Right ventricle myocardium superior (tissue), 1 donor: ENCODE results near the gene DNMT3B. TPM values are rescaled to one million over a fixed set of nuclear protein-coding genes. Genes with fewer than 3 reads are reported as not detected.
"Not testable (repeated sequence)": the region's sequence is repeated elsewhere in the genome, so short reads cannot be mapped to it uniquely, and the experiment has no call there.

ENCODE experiments used
- ATAC-seq: fragments of 200-7000 bp; cut with Tn5 transposase; one replicate; pipeline ENCODE4 v1.9.1; 2020; ENCODE audit warnings: mild to moderate bottlenecking; ENCODE audit not compliant: poor library complexity
- DNase-seq: peaks from one replicate; pipeline ENCODE4 v3.0.0-alpha.2; 2020
- intact Hi-C: fragments of 100-400 bp; cut with DNase I; formaldehyde crosslinking; loops from one replicate; pipeline ENCODE4 v1.11.2; 2022
- total RNA-seq: library from RNA; stranded (reverse); fragmentation: NEBNext Ultra II Directional; extraction: Animal tissue kit (Norgen Biotek cat#: 25700); gene quantifications from one replicate; pipeline ENCODE4 v1.2.1, GENCODE V29; 2021
- donor health status: DM: no; HTN: yes; CAD: no; lungs with severe emphysema.

The DNMT3B gene
- total RNA-seq, 1 donor from 2014 or later = 0.22 TPM

- DNase-seq = no peak
- ATAC-seq = no peak
- intact Hi-C loops = no loop called here
Measured at GRCh38 chr20:32756156-32756555, 6.0 kb upstream of the DNMT3B start.

- intact Hi-C loops = no loop called here
Measured at GRCh38 chr20:32761417-32761830, 761 bp upstream of the DNMT3B start.

GRCh38 chr20:32762754-32763201 lies 593 bp downstream of the DNMT3B start:
- no peak for DNase-seq
- intact Hi-C loops = no loop called here
- ATAC-seq = no peak

More at GRCh38 chr20:32761417-32761830, 761 bp upstream of the DNMT3B start:
- DNase-seq = no peak
- ATAC-seq = no peak

GRCh38 chr20:32763202-32764004 lies 1.2 kb downstream of the DNMT3B start:
- no peak for DNase-seq
- intact Hi-C loops = no loop called here
- ATAC-seq = no peak

GRCh38 chr20:32764005-32764960 lies 2.1 kb downstream of the DNMT3B start:
- ATAC-seq = no peak
- intact Hi-C loops = no loop called here
- no peak for DNase-seq

- ATAC-seq, DNase-seq, intact Hi-C loops: not testable (repeated sequence)
Measured at GRCh38 chr20:32765230-32765875, 3.2 kb downstream of the DNMT3B start.

- no peak for DNase-seq
Measured at GRCh38 chr20:32767418-32768198, 5.4 kb downstream of the DNMT3B start.

GRCh38 chr20:32772046-32772445 lies 9.9 kb downstream of the DNMT3B start:
- ATAC-seq (no peak), DNase-seq (no peak)
- intact Hi-C loops = no loop called here

More at GRCh38 chr20:32767418-32768198, 5.4 kb downstream of the DNMT3B start:
- no peak for ATAC-seq
- intact Hi-C loops = no loop called here

- DNase-seq (no peak), ATAC-seq (no peak)
- intact Hi-C loops = no loop called here
Measured at GRCh38 chr20:32773223-32773622, 11.0 kb downstream of the DNMT3B start.

- intact Hi-C loops = no loop called here
- DNase-seq (no peak), ATAC-seq (no peak)
Measured at GRCh38 chr20:32773855-32774254, 11.7 kb downstream of the DNMT3B start.

- DNase-seq (no peak), ATAC-seq (no peak)
- intact Hi-C loops = loop anchor here (5.0 kb wide), 1 partner anchor 103 kb away; the partner anchor contains the start of gene C20orf203
Measured at GRCh38 chr20:32775336-32775991, 13.3 kb downstream of the DNMT3B start.

GRCh38 chr20:32777177-32777956 lies 15.2 kb downstream of the DNMT3B start:
- intact Hi-C loops = loop anchor here (5.0 kb wide), 1 partner anchor 105 kb away; the partner anchor contains the start of gene C20orf203
- ATAC-seq (no peak), DNase-seq (no peak)

- no peak for ATAC-seq
- intact Hi-C loops = loop anchor here (5.0 kb wide), 1 partner anchor 107 kb away; the partner anchor contains the start of gene C20orf203
Measured at GRCh38 chr20:32779500-32780211, 17.5 kb downstream of the DNMT3B start.

GRCh38 chr20:32780278-32780677 lies 18.1 kb downstream of the DNMT3B start:
- intact Hi-C loops = no loop called here
- no peak for DNase-seq
- no peak for ATAC-seq

More at GRCh38 chr20:32779500-32780211, 17.5 kb downstream of the DNMT3B start:
- DNase-seq = no peak

- intact Hi-C loops = no loop called here
Measured at GRCh38 chr20:32780749-32781655, 18.8 kb downstream of the DNMT3B start.

More at GRCh38 chr20:32780749-32781655, 18.8 kb downstream of the DNMT3B start:
- DNase-seq (no peak), ATAC-seq (no peak)
